Measurements from ENCODE around the gene SGSM1. TPM values are rescaled to one million over a fixed set of nuclear protein-coding genes. Genes with fewer than 3 reads are reported as not detected.
A peak's percentile ranks its signal among the peaks of the same experiment; 100 is the strongest.

The SGSM1 gene
- polyA plus RNA-seq (2012; rRNA removed): 0.15 and 0.26 TPM in 2 replicates
- polyA plus RNA-seq (2012; cell fraction: cytosol; rRNA removed): 0.14 and 0.26 TPM in 2 replicates
- 0.25 and 0.35 TPM in 2 replicates for polyA plus RNA-seq (2012; cell fraction: nucleus; rRNA removed)

- ChIA-PET POLR2A (no interaction called here), CTCF (interaction anchor here (0.6 to 1.7 kb wide), 5 partner anchors 12 to 44 kb away, joined by 3 to 8 read pairs (median 4); no protein-coding TSS in a partner anchor)
- 3% methylated on average over 17 of the region's 80 CpGs for WGBS (ENCODE audit: low lambda C conversion rate)
- H3K79me2 ChIP-seq (ENCODE audit: insufficient read depth): no peaks in the 10 kb centered on the region
- no peaks in the 10 kb centered on the region for H3K36me3 ChIP-seq (replicated peaks in 1 of 2; ENCODE audit: control insufficient read depth in 1 of 2, insufficient read depth in 2 of 2, low read length in 1 of 2)
- peak within 1 kb of the TSS; percentile 54 to 74 for H3K4me3 ChIP-seq (ENCODE audit: low read depth in 2 of 2, low read length in 1 of 2)
- H3K9me3 ChIP-seq: no peaks in the 10 kb centered on the region
- no peak within 1 kb of the TSS for H3K9ac ChIP-seq
- H4K20me1 ChIP-seq (ENCODE audit: insufficient read depth): no peaks in the 10 kb centered on the region
- H3K4me2 ChIP-seq: peak within 1 kb of the TSS; percentile 88
- H3K9me2 ChIP-seq: no peaks in the 10 kb centered on the region
- H2AFZ ChIP-seq (ENCODE audit: low read depth): peak within 1 kb of the TSS; percentile 86; the same call in 1 of the 2 replicates
- H3K27me3 ChIP-seq (ENCODE audit: insufficient read depth): peaks cover 12% of the 10 kb centered on the region; the same call in 1 of the 2 replicates
- H3K27ac ChIP-seq (ENCODE audit: low read depth in 2 of 2, low read length in 1 of 2): peak within 1 kb of the TSS in 1 of 2 experiments; percentile 71; a peak in 2 of 4 replicates
- H3F3A ChIP-seq (replicated peaks; ENCODE audit: insufficient read depth): no peaks in the 10 kb centered on the region
- H3K4me1 ChIP-seq (ENCODE audit: control insufficient read depth in 1 of 2, insufficient read depth in 2 of 2, low read depth in 1 of 2, low read length in 1 of 2): peaks cover 0 to 41% of the 10 kb centered on the region in 2 experiments; a peak in 2 of 4 replicates
- DNase-seq: peak; percentile 97
- TF ChIP-seq, protein P1, sequence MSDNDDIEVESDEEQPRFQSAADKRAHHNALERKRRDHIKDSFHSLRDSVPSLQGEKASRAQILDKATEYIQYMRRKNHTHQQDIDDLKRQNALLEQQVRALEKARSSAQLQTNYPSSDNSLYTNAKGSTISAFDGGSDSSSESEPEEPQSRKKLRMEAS (IDR thresholded peaks at IDR 0.05; ENCODE audit: low read depth): no peak; the same call in 1 of the 2 replicates
- TF ChIP-seq GATA2 (CRISPR knock-in tag; IDR thresholded peaks at IDR 0.05) (no peak), ZBTB33 (IDR thresholded peaks at IDR 0.05; ENCODE audit: borderline replicate concordance, low read depth) (no peak), MEF2A (IDR thresholded peaks at IDR 0.05; ENCODE audit: borderline replicate concordance, low read depth) (no peak), RXRA (IDR thresholded peaks at IDR 0.05; ENCODE audit: borderline replicate concordance, low read depth) (no peak), YY1 (IDR thresholded peaks at IDR 0.05; ENCODE audit: low read depth) (no peak), RAD21 (IDR thresholded peaks at IDR 0.05; ENCODE audit: low read length) (no peak), REST (IDR thresholded peaks at IDR 0.05; ENCODE audit: low read depth, low read length) (no peak), EP300 (IDR thresholded peaks at IDR 0.05; ENCODE audit: borderline replicate concordance in 1 of 2, low read depth in 1 of 2, low read length in 1 of 2) (no peak), MXI1 (IDR thresholded peaks at IDR 0.05; ENCODE audit: low read depth, low read length) (peak; percentile 17), USF2 (IDR thresholded peaks at IDR 0.05; ENCODE audit: borderline replicate concordance, low read depth, low read length) (no peak), NRF1 (IDR thresholded peaks at IDR 0.05; ENCODE audit: low read depth, low read length) (peak; percentile 48), RFX5 (IDR thresholded peaks at IDR 0.05; ENCODE audit: low read length) (no peak), JUND (IDR thresholded peaks at IDR 0.05) (no peak), PBX3 (IDR thresholded peaks at IDR 0.05) (peak; percentile 84), CHD2 (IDR thresholded peaks at IDR 0.05; ENCODE audit: low read length, partially characterized antibody) (no peak), TAF1 (IDR thresholded peaks at IDR 0.05; ENCODE audit: borderline replicate concordance, low read depth, low read length) (no peak), TCF12 (IDR thresholded peaks at IDR 0.05) (no peak), EZH2phosphoT487 (IDR thresholded peaks at IDR 0.05; ENCODE audit: borderline replicate concordance, low read depth) (no peak)
- TF ChIP-seq, protein P2, sequence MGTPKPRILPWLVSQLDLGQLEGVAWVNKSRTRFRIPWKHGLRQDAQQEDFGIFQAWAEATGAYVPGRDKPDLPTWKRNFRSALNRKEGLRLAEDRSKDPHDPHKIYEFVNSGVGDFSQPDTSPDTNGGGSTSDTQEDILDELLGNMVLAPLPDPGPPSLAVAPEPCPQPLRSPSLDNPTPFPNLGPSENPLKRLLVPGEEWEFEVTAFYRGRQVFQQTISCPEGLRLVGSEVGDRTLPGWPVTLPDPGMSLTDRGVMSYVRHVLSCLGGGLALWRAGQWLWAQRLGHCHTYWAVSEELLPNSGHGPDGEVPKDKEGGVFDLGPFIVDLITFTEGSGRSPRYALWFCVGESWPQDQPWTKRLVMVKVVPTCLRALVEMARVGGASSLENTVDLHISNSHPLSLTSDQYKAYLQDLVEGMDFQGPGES (IDR thresholded peaks at IDR 0.05; ENCODE audit: low read depth, low read length): no peak
Observed at GRCh38 chr22:24805790-24806662, at the start of gene SGSM1. TSS of gene SGSM1 (plus strand) at chr22:24806211. CDS start at chr22:24806326, 115 bp downstream.

Measured in SK-N-SH (cell line).